Cardiac septum (tissue), 1 donor: ENCODE results near the gene ARHGAP10. TPM values are rescaled to one million over a fixed set of nuclear protein-coding genes. Genes with fewer than 3 reads are reported as not detected.

Experiments used
- DNase-seq: peaks from one replicate; pipeline ENCODE4 v3.0.0-alpha.2; 2020; ENCODE audit warnings: low spot score
- intact Hi-C: fragments of 100-400 bp; cut with DNase I; formaldehyde crosslinking; loops from one replicate; pipeline ENCODE4 v1.14.0; 2022
- total RNA-seq: library from RNA; stranded (reverse); fragmentation: NEBNext Ultra II Directional; extraction: Animal tissue kit (Norgen Biotek cat#: 25700); gene quantifications from one replicate; pipeline ENCODE4 v1.2.1, GENCODE V29; 2021
- donor health status: DM: no; HTN: no; CAD: no.

Gene ARHGAP10
- total RNA-seq, 1 donor from 2014 or later = 41.8 TPM

DNA sequence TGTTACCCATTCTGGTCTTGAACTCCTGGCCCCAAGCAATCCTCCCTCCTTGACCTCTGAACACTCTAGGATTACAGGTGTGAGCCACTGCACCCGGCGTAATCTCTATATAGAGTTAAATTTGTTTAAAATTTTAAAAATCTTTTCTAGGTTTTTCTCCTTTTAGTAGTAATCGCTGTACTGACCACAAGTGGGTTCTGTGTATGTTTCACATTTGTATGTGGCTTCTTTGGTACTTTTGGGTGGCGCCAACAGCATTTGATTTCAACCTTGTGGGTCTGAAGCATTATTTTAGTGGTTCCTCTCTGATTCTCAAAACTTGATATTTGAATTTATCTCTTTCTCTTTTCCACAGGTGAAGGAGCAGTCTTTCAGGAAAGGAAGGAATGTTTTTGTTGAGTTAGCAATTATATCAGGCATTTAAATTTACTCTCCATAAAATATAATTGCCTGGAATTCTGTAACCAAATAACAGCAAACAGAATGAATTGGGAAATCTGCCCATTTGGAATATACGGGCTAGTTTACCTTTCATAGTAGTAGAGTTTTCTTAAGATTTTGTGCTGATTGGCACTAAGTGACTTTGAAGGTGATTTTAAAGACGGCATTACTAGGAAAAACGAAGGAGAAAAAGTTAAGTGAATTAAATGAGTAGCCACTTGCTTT is 29.5 kb downstream of the ARHGAP10 start:
- DNase-seq = no peak
- intact Hi-C loops = no loop called here

DNA sequence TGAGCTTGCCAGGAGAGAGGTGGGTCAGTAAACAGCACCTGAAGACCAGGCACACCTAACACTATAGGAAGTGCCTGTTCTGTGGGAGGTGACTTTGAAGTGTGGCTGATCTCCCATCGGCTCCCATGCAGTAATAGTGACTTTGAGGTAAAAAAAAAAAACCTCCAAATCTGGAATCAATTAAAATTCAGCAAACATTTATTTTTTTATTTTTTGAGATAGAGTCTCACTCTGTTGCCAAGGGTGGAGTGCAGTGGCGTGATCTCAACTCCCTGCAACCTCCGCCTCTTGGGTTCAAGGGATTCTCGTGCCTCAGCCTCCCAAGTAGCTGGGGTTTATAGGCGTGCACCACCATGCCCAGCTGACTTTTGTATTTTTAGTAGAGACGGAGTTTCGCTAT is 32.4 kb downstream of the ARHGAP10 start:
- intact Hi-C loops = no loop called here
- DNase-seq = no peak

DNA sequence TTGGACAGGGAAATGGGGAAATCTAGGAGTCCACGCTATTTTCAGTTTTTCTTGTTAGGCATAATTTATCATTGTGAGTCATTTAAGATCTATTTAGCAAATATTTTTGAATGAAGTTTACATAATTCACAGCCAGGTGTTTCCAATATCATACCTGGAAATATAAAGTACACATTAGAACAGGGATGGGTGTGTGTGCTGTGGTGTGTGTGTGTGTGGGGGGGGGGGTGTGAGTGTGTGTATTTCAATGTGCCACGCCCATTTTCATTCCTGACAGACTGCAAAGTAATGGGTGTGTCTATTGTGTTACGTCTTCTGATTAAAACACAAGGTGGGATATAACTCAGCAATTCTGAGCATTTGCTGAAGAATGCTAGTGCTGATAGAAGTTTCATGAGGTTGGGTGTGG is 33.2 kb downstream of the ARHGAP10 start:
- DNase-seq = no peak
- intact Hi-C loops = no loop called here

DNA sequence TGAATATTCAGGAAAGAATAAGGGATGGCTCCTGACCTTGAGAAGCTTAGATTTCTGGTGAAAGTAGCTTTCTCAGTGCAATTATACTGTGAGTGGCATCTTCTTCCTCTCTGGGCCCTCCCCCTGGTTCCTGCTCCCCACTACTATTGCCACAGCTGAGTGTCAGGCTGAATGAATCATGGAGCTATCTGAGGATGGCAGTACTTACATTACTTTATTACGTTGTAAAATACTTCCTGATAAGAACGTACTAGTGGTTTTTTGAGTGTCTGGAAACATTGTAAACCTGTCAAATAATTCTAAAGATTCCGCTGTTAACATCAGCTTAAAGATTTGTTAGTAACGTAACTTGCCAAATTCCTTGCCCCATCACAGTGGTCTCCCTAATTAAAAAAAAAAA is 36.2 kb downstream of the ARHGAP10 start:
- intact Hi-C loops = no loop called here
- no peak for DNase-seq

DNA sequence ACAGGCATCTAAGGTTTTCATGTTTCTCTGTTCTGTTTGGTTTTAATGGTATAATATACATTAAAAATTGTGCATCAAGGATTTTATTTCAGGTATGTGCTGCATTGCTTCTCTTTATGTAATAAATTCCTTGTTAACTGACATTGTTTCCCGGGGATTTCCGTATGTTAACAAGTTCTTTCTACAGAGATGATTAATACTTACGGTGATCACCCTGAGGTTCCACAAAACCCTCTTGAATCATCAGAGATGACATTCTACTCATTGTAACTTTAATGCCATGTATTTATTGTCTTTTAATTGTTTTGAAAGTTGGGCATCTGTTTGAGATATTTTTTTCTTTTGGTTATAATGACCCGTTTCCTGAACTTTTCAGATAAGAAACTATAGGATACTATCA is 37.5 kb downstream of the ARHGAP10 start:
- intact Hi-C loops = no loop called here
- no peak for DNase-seq

DNA sequence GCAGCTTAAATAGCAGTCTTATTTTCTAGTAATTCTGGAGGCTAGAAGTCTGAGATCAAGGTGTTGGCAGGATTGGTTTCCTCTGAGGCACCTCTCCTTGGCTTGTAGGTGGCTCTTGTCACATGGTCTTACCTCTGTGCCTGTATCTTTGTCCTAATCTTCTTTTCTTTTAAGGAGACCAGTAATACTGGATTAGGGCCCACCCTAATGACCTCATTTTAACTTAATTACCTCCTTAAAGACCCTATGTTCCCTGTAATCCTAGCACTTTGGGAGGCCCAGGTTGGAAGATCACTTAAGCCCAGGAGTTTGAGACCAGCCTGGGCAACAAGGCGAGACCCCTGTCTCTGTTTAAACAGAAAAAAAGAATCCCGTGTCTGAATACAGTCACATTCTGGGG is 38.9 kb downstream of the ARHGAP10 start:
- no peak for DNase-seq
- intact Hi-C loops = loop anchor here (5.0 kb wide), 1 partner anchor 39 kb away; the partner anchor contains the start of gene ARHGAP10

DNA sequence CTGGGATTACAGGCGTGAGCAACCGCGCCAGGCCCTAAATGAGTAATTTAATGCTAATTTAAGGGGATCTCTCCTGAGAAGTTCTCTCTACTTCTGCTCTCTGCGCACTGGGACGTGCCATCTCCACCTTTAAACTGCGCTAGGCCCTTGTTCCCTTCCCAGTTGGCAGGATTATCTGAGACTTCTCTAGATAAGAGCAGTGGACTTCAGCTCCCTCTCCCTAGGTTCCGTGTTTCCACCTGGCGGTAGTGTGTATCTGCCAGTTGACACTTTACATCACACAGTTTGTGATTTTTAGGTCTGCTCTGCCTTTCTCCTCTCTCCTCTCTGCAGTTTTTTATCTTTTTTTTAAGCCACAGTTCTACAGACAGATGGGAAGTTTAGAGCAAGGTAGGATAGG is 40.2 kb downstream of the ARHGAP10 start:
- intact Hi-C loops = loop anchor here (5.0 kb wide), 1 partner anchor 40 kb away; the partner anchor contains the start of gene ARHGAP10
- no peak for DNase-seq

DNA sequence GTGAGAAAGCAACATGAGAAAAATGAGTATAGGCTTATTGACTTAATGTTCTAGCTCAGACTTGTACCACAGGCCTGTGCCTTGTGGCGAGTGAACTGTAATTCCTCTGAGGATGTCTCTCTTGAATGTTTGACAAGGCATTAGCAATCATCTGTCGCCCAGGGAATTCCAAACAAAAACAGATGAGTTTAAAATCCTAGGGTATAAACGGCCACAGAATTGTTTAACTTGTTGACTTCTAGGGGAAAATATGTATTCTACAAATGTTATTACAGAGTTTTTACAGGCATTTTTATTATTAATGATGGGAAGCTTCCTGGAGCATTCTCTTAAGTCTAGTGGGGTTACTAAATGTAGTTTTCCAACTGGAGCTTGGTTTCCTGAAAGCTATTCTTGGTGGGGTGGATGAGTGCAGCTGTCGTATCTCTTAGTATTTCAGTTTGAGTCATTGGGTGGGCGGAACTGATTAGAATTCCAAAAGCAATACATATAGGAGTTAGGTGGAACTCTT is 40.6 kb downstream of the ARHGAP10 start:
- intact Hi-C loops = loop anchor here (5.0 kb wide), 1 partner anchor 40 kb away; the partner anchor contains the start of gene ARHGAP10
- DNase-seq = no peak

DNA sequence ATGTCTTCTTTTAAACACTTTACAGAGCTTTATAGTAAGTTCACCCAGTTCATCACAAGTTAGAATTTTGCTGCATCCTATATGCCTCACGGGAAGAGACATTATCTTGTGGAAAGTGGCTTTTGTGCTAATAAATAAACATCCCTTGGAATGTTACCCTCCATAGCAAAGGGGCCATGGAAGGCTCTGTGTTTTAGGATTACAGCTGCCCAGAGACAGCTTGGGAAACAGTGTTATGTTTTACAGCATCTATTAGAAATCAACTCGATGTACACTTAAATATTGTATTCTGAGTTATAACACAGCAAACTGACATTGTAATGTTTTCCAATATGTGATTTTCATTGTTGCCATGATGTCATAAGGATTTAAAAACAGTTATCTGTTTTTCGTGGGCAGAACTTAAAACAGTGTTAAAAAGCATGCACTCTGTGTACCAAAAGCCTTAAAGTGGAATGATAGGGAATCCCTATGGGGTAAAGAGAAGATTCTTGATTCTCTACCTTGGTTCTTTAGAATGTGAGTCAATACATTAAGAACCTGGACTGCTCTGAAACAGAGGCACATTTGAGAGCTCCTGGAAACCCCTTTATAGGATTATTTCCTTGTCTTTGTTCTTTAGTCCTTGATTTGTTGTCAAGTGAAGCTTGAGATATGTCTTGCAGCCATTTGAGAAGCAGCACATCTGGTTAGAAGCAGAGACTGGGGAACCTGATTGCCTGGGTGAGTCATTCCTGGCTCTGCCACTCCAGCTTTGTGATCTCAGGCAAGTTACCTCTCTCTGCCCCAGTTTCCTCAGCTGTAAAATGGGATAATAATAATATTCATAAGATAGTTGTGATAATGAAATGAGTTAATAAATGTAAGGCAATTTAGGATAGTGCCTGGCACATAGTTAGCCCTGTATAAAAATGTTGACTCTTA is 41.6 kb downstream of the ARHGAP10 start:
- no peak for DNase-seq
- intact Hi-C loops = loop anchor here (5.0 kb wide), 1 partner anchor 41 kb away; the partner anchor contains the start of gene ARHGAP10

DNA sequence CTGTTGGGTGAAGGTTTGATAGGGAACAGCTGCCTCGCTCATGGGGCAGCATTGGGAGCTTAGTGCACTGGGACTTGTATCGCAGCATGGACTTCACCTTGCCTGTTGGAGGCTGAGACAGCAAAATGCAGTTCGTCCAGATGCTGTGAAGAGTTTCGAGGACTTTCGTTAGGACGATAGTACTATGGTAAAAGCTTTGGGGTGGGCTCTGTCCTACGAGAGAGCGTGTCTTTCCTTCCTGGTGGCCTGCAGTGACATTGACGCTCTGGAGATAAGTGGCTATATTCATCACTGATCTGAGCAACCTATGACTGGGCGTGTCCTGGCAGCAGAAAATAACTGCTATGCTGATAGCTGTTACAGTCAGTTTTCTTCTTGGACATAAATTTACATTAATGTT is 44.8 kb downstream of the ARHGAP10 start:
- intact Hi-C loops = loop anchor here (5.0 kb wide), 1 partner anchor 46 kb away; no protein-coding TSS in a partner anchor
- DNase-seq = no peak

DNA sequence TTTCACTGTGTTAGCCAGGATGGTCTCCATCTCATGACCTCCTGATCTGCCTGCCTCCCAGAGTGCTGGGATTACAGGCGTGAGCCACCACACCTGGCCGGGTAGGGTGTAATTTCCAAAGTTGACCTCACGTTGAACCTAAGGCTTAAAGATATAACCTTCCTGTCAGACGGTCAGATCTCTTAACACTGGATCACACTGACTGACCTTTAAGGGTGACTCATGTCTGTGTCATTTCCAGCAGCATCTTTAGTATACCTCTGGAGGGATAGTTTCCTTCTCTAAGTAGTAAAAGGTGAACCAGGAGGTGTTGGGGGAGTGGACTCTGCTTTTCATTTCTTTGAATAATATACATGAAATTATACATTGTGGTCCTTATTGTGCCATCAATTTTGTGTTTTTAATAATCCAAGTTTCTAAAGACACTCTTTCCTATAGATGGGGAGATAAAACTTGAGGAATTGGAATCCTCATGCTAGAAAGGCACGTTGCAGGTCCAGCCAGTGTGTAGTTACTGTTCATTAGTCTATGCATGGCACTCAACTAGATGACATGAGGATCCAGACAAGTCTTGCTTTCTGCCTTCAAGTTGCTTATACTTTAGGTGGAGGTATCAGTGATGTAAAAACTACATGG is 45.7 kb downstream of the ARHGAP10 start:
- intact Hi-C loops = loop anchor here (5.0 kb wide), 1 partner anchor 45 kb away; no protein-coding TSS in a partner anchor
- no peak for DNase-seq

DNA sequence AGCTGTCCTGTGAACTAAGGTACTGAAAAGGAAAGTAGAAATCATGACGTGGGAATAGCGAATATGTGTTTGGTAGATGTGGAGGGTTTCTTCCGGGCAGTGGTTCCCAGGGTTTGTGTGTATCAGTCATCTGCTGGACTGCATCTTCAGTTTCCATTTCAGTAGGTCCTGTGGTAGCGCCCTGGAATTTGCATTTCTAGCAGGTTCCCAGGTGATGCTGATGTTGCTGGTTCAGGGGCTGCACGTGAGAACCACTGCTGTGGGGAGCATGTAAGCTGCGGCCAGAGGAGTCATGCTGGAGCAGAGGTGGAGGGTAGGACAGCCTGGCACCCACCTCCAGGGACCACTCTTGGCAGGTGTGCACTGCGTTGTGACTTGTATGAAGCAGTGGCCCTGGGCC is 47.1 kb downstream of the ARHGAP10 start:
- intact Hi-C loops = loop anchor here (5.0 kb wide), 1 partner anchor 43 kb away; no protein-coding TSS in a partner anchor
- DNase-seq = no peak

DNA sequence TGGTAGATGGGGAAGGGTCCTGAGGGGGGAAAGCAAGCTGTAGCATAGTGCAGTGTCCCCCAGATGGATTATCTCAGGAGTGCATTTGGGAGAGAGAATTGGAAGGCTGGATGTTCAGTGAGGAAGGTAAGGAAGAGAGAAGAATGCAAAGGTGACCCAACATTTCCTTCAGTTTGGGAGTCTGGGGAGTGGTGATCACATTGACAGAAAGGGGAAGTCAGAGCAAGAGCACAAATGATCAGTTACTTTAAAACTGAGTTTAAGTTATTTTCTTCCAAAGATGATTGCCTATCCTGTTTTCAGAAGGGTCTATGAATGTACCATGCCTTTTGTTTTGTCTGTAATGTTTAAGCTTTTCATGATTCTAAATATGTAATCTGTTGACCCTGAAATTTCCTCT is 47.6 kb downstream of the ARHGAP10 start:
- DNase-seq = no peak
- intact Hi-C loops = loop anchor here (5.0 kb wide), 1 partner anchor 43 kb away; no protein-coding TSS in a partner anchor

DNA sequence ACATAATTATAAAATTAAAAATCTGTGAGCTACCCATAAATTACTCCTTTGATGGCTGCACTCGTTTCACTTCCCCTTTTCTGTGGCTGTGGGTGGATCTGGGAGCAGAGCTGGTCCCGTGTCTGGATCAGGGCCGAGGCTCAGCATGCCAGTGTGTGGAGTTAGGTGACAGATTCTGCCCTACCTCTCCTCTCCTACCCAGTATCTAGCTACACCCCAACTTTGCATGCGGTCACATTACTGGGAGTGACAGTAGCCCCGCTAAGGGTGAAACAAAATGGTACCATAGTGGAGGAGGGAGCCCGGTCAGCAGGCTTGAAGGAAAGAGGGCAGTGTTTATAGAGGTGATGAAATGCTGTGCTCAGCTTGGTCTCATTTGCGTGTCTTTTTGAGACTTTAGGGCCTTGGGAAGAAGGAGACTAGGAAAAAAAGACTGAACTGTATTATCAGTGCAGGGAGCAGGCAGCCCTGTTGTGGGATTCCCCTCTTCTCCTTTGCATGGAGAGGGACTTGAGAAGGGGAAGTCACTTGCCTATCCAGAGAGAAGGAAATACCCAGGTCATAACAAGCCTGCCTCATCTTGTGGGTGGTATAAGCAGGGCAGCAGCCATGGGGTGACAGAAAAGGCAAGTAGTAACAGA is 48.4 kb downstream of the ARHGAP10 start:
- DNase-seq = no peak
- intact Hi-C loops = no loop called here

DNA sequence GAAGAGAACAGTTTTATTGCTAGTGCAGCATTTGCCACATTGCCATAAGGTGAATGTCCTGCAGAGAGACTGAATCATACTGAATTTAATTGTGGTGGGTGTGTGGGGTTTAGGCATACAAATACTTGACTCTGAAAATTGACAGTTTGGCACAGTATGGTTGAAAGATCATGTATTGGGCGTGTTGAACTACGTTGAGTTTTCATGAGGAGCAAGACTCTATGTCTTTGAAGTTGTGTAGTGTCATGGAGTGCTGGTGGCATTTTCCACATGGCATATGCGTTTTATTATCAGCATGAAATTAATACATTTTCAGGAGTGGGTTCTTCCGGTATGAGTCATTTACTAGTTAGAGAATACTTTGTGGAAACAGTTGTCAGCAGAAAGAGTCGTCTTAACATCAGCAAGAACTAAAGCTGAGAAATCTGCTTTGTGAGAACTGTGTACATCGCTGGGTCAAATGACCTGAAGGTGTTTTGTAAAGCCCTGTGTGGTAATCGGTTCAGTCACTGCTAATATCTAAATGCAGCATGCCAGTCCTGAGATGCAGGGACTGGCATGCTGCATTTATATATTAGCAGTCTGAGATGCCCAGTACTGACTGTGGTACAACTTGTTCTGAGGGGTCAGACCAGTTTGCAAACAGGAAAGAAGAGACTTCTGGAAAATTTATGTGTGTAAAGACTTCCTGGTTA is 50.3 kb downstream of the ARHGAP10 start:
- DNase-seq = no peak
- intact Hi-C loops = no loop called here

DNA sequence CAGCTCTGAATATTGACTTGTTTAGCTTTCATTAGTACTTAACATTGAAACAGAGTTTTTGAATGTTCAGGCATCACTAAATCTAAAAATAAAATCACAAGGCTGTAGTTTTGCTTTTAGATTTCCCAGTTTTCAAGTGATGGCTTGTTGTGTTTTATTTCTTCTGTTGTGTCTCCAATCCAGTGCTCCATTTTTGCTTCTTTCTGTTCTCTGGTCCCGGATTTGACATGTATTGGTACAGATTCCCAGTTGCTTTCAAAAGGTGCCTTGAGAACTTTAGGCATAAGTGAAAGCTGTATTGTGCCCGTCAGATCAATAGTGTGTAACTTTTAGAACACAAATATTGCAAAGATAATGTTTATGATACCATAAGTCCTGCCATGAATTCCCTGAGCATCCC is 53.2 kb downstream of the ARHGAP10 start:
- intact Hi-C loops = no loop called here
- DNase-seq = no peak

DNA sequence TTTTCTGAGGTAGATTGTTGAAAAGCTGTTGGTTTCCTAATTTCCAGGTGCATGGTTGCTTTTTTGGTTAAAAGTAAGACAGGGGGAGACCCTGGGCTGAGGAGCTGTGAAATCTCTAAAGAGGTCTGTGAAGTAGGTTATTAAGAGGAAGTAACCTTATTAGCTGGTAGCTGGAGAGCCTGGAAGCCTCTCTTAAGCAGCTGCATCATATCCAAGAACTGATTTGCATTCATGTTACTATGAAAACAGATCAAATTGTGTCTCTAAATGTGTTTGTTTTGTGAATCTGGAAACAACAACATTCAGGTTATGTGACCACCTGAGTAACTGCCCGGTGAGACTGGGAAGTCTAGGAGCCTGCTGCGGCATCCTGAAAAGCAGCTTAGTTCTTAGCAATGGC is 54.1 kb downstream of the ARHGAP10 start:
- DNase-seq = no peak
- intact Hi-C loops = no loop called here

DNA sequence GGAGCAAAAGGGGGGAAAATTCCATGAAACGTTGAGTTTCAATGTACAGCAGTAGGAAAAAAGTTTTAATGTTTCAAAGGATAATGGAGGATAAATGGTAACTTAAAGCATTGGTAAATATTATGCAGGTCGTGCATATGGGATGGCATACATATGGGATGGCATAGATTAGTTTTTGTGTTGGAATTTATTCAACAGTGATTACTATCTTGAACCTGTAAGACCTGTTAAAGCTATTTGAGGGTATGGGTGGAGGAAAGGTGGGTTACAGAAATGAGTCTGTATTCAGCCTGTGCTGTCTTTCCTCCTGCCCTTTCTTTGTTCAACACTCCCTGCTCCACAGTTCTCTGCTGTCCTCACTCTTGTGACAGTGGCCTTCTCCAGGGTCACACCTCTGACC is 54.6 kb downstream of the ARHGAP10 start:
- DNase-seq = no peak
- intact Hi-C loops = no loop called here

DNA sequence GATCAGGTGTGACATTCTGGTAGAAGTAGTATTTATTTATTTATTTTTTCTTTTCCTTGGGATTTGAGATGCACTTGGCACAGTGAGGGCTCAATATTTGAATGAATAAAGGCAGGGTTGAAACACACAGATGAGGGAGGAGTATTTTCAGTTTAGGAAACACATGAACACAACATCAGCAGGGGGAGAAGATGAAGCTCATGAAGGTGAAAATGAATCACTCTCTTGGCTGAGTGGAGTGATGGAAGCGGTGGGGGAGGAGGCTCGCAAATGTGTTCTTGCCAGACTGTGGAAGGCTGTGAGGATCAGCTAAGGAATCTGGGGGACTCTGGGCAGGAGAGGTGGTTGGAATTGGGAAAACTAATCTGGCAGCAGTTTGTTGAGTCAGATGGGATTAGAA is 55.3 kb downstream of the ARHGAP10 start:
- intact Hi-C loops = no loop called here

More for the DNA sequence above, 55.3 kb downstream of the ARHGAP10 start:
- DNase-seq = no peak
